Measurements from ENCODE around the gene ARID1A.

- TF ChIP-seq POLR2A (IDR thresholded peaks at IDR 0.05) = no peak
- TF ChIP-seq CTCF (IDR thresholded peaks at IDR 0.05) = no peak
These were observed 8.8 kb downstream of the ARID1A start for GRCh38 chr1:26704629-26705028.

All from thyroid gland (tissue), 4 donors.